Measurements from ENCODE around the gene RLN3.

The RLN3 gene

DNA sequence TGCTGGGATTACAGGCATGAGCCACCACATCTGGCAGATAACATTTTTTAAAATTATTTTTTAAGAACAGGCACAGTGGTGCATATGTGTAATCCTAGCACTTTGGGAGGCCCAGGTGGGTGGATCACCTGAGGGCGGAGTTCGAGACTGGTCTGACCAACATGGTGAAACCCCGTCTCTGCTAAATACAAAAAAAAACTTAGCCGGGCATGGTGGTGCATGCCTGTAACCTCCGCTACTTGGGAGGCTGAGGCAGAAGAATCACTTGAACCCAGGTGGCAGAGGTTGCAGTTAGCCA lies 34.6 kb downstream of the RLN3 start:
- H3K4me3 Mint-ChIP-seq = no peak overlapping the region
- no peaks in the 10 kb centered on the region for H3K36me3 Mint-ChIP-seq (ENCODE audit: low read depth)

DNA sequence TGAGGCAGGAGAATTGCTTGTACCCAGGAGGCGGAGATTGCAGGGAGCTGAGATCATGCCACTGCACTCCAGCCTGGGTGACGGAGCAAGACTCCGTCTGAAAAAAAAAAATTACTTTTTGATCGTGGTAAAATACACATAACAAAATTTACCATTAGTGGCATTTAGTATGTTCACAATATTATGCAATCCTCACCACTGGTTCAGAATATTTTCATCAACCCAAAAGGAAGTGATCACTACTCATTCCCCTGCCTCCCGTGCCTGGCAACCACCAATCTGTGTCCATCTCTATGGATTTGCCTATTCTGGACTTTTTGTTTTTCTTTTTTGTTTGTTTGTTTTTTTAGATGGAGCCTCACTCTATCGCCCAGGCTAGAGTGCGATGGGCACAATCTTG lies 35.2 kb downstream of the RLN3 start:
- Mint-ChIP-seq H3K4me1 (peaks cover 4% of the 10 kb centered on the region), H3K4me3 (no peak overlapping the region), H3K36me3 (ENCODE audit: low read depth) (no peaks in the 10 kb centered on the region), H3K27ac (no peak overlapping the region), H3K9me3 (no peaks in the 10 kb centered on the region), H3K27me3 (ENCODE audit: low read depth) (peaks cover 36% of the 10 kb centered on the region)
- TF ChIP-seq, protein P1, sequence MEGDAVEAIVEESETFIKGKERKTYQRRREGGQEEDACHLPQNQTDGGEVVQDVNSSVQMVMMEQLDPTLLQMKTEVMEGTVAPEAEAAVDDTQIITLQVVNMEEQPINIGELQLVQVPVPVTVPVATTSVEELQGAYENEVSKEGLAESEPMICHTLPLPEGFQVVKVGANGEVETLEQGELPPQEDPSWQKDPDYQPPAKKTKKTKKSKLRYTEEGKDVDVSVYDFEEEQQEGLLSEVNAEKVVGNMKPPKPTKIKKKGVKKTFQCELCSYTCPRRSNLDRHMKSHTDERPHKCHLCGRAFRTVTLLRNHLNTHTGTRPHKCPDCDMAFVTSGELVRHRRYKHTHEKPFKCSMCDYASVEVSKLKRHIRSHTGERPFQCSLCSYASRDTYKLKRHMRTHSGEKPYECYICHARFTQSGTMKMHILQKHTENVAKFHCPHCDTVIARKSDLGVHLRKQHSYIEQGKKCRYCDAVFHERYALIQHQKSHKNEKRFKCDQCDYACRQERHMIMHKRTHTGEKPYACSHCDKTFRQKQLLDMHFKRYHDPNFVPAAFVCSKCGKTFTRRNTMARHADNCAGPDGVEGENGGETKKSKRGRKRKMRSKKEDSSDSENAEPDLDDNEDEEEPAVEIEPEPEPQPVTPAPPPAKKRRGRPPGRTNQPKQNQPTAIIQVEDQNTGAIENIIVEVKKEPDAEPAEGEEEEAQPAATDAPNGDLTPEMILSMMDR (IDR thresholded peaks at IDR 0.05; ENCODE audit: unreplicated experiment in 3 of 3) = no peak

More for the DNA sequence above, 34.6 kb downstream of the RLN3 start:
- Mint-ChIP-seq H3K9me3 (no peaks in the 10 kb centered on the region), H3K4me1 (peaks cover 4% of the 10 kb centered on the region), H3K27me3 (ENCODE audit: low read depth) (peaks cover 41% of the 10 kb centered on the region), H3K27ac (no peak overlapping the region)
- TF ChIP-seq, protein P1 (IDR thresholded peaks at IDR 0.05; ENCODE audit: unreplicated experiment in 3 of 3) = no peak

DNA sequence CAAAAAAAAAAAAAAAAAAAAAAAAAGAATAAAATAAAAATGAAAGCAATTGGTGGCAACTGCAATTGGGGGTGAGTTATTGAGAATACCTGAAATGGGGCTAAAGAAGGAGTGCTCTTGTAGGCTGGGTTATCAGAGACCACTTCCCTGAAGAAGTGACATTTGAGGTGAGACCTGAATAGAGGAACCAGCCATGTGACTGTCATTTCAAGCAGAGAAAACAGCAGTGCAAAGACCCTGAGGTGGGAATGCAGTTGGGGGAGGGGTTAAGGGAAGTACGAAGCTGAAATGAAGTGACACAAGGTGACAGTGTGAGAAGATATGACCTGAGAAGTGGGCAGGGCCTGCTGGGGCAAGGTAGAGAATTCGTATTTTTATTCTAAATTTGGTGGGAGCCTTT lies 38.2 kb downstream of the RLN3 start:
- Mint-ChIP-seq H3K36me3 (ENCODE audit: low read depth) (no peaks in the 10 kb centered on the region), H3K9me3 (no peaks in the 10 kb centered on the region), H3K4me1 (no peaks in the 10 kb centered on the region), H3K27ac (no peak overlapping the region), H3K27me3 (ENCODE audit: low read depth) (peaks cover 9% of the 10 kb centered on the region), H3K4me3 (no peak overlapping the region)
- TF ChIP-seq, protein P1 (IDR thresholded peaks at IDR 0.05; ENCODE audit: unreplicated experiment in 3 of 3) = no peak

DNA sequence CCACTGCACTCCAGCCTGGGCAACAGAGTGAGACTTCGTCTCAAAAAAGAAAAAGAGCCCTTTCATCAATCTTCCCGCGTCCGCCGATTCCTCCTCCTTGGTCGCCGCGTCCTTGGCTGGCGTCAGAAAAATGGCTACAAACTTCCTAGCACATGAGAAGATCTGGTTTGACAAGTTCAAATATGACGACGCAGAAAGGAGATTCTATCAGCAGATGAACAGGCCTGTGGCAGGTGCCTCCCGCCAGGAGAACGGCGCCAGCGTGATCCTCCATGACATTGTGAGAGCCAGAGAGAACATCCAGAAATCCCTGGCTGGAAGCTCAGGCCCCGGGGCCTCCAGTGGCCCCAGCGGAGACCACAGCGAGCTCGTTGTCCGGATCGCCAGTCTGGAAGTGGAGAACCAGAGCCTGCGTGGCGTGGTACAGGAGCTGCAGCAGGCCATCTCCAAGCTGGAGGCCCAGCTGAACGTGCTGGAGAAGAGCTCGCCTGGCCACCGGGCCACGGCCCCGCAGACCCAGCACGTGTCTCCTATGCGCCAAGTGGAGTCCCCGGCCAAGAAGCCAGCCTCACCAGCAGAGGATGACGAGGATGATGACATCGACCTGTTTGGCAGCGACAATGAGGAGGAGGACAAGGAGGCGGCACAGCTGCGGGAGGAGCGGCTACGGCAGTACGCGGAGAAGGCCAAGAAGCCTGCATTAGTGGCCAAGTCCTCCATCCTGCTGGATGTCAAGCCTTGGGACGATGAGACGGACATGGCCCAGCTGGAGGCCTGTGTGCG lies 42.5 kb downstream of the RLN3 start:
- Mint-ChIP-seq H3K36me3 (ENCODE audit: low read depth) (no peaks in the 10 kb centered on the region), H3K27ac (peak overlapping the region in 1 of 3 experiments; percentile 46), H3K9me3 (no peaks in the 10 kb centered on the region), H3K27me3 (ENCODE audit: low read depth) (peaks cover 10% of the 10 kb centered on the region), H3K4me1 (no peaks in the 10 kb centered on the region), H3K4me3 (peak overlapping the region; percentile 48 to 65 (median 60))
- TF ChIP-seq, protein P1 (IDR thresholded peaks at IDR 0.05; ENCODE audit: unreplicated experiment in 3 of 3) = no peak

DNA sequence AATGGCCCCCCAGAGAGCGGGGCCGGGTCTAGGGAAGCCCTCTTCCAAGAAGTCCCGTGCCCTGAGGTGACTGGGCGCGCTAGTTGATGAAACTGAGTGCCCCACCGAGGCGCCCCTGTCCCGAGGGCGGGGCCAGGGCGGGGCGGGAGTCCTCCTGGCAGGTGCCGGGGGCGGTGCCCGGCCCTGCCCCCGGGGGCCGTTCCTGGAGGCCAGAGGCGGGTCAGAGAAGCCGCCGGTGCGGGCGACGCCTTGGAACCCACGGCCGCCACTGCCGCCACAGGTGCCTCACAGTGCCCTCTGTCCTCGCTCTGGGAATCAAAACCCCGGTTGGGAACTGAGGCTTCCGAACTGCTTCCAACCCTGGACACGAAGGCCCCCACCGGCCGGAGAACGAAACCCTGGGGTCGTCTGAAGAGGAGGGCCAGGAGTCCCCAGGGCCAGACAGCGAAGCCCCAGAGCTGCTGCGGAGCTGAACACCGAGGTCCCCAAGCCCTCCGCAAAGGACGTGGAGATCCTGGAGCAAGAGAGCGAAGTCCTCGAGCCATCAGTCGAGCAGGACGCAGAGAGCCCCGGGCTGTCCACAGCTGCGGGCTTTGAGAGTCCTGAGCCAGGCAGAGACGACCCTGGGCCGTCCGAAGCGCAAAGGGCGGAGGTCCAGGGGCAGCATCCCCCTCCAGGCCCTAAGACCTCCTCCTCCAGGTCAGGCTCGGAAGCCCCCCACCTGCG lies 44.8 kb downstream of the RLN3 start, which contains the start of gene MISP3:
Gene MISP3 (plus strand): TSS at position 252 of the 726 bp plus-strand sequence. CDS start 524 bp downstream, outside the sequence.
- Mint-ChIP-seq H3K9me3 (no peaks in the 10 kb centered on the region), H3K27ac (peak within 1 kb of the TSS in 1 of 3 experiments; percentile 73), H3K36me3 (ENCODE audit: low read depth) (no peaks in the 10 kb centered on the region), H3K27me3 (ENCODE audit: low read depth) (peaks cover 8% of the 10 kb centered on the region), H3K4me3 (peak within 1 kb of the TSS; percentile 96 to 97 (median 96)), H3K4me1 (peaks cover 4% of the 10 kb centered on the region)
- TF ChIP-seq, protein P1 (IDR thresholded peaks at IDR 0.05; ENCODE audit: unreplicated experiment in 3 of 3) = no peak
